Putamen (tissue), 1 donor: ENCODE measurements around the gene TMTC1.

ENCODE experiments used
- DNase-seq: peaks from one replicate; pipeline ENCODE4 v3.0.0-alpha.2; 2016; ENCODE audit warnings: low spot score

The TMTC1 gene

GRCh38 chr12:29612912-29613311 is 170.8 kb downstream of the TMTC1 start:
- DNase-seq: no peak

GRCh38 chr12:29611906-29612305 is 171.8 kb downstream of the TMTC1 start:
- no peak for DNase-seq

GRCh38 chr12:29610473-29611170 is 173.1 kb downstream of the TMTC1 start:
- DNase-seq: no peak

- DNase-seq: no peak
These were observed 174.1 kb downstream of the TMTC1 start for GRCh38 chr12:29609431-29610215.

- no peak for DNase-seq
These were observed 175.2 kb downstream of the TMTC1 start for GRCh38 chr12:29608581-29608980.

GRCh38 chr12:29599381-29599780 is 184.4 kb downstream of the TMTC1 start:
- no peak for DNase-seq

- no peak for DNase-seq
These were observed 188.5 kb downstream of the TMTC1 start for GRCh38 chr12:29595071-29595755.

- no peak for DNase-seq
These were observed 190.7 kb downstream of the TMTC1 start for GRCh38 chr12:29593001-29593400.

- no peak for DNase-seq
These were observed 192.4 kb downstream of the TMTC1 start for GRCh38 chr12:29591140-29592020.

GRCh38 chr12:29589851-29590250 is 193.9 kb downstream of the TMTC1 start:
- DNase-seq: no peak

GRCh38 chr12:29589286-29589820 is 194.4 kb downstream of the TMTC1 start:
- DNase-seq: no peak

GRCh38 chr12:29582677-29583272 is 201.0 kb downstream of the TMTC1 start:
- no peak for DNase-seq

GRCh38 chr12:29582146-29582545 is 201.6 kb downstream of the TMTC1 start:
- DNase-seq: no peak

GRCh38 chr12:29581631-29582030 is 202.1 kb downstream of the TMTC1 start:
- no peak for DNase-seq

GRCh38 chr12:29580971-29581370 is 202.8 kb downstream of the TMTC1 start:
- no peak for DNase-seq

- DNase-seq: no peak
These were observed 205.0 kb downstream of the TMTC1 start for GRCh38 chr12:29578731-29579130.

- no peak for DNase-seq
These were observed 205.7 kb downstream of the TMTC1 start for GRCh38 chr12:29578070-29578469.

- DNase-seq: no peak
These were observed 209.2 kb downstream of the TMTC1 start for GRCh38 chr12:29574500-29574899.

- no peak for DNase-seq
These were observed 210.8 kb downstream of the TMTC1 start for GRCh38 chr12:29572938-29573337.

GRCh38 chr12:29572464-29572863 is 211.3 kb downstream of the TMTC1 start:
- no peak for DNase-seq

- no peak for DNase-seq
These were observed 214.5 kb downstream of the TMTC1 start for GRCh38 chr12:29569132-29569757.
